Glomerular visceral epithelial cell (primary cell): ENCODE results near the gene TMEM207.
A peak's percentile ranks its signal among the peaks of the same experiment; 100 is the strongest.

Source experiments
- DNase-seq: peaks from one replicate; pipeline ENCODE4 v3.0.0-alpha.2; 2016; ENCODE audit errors: extremely low spot score

The TMEM207 gene

DNA sequence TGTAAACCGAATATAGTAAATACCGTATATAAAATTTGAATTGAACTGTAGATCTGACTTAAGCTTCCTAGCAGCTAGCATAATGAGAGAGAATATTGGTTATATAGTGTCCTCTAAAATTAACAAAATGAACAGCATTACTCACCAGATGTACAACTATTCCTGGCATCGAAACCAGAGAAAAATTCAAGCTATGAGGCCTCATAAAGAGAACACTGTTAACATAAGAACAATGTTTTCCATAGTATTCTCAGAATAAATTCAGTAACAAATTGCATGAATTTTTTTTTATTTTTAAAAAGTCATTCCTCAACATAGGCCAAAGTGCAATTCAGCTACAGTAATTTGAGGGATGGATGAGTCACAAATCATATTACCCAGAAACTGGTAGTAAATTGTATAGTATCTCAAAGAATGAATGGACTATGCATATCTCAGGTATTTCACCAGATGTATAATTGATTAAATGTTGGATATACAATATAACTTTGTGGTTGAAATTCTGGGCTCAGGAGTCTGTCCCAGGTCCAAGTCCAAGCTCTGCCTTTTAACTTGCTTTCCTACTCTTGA is 5.0 kb downstream of the TMEM207 start:
- DNase-seq: no peak

DNA sequence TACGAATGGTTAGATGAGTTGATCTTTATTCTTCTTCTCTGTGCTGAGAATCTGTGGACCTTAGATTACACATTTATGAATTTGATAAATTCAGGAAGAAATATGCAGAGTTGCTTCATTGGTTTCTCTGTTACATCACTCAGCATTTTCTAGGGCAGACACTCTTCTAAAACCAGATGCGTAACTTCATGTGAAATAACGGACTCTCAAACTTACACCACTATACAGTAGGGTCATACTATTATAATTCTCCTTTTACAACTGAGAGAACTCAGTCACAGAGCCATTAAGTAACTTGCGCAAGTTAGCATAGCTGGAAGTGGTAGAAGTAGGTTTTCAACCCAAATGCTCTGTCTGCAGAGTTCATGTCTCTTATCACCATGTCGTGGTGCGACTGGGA is 5.7 kb downstream of the TMEM207 start:
- no peak for DNase-seq

DNA sequence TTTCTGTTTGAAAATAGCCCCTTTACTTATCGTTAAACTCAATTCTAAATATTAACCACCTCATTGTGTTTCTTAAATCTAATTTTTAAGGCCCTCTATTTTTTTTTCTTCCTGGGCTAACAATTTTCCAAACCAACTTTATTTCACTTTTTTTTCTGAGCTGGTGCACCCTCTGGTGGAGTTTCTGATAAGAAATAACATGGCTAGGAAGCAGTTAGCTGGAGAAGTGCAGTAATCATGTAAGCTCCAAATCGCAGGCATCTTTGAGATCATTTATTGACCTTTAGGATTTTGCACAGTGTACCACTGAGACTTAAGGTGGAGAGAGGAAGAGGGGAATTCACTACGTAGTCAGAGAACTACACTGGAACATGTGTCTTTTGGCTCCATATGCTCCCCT is 6.4 kb downstream of the TMEM207 start:
- peak; percentile 25 for DNase-seq

DNA sequence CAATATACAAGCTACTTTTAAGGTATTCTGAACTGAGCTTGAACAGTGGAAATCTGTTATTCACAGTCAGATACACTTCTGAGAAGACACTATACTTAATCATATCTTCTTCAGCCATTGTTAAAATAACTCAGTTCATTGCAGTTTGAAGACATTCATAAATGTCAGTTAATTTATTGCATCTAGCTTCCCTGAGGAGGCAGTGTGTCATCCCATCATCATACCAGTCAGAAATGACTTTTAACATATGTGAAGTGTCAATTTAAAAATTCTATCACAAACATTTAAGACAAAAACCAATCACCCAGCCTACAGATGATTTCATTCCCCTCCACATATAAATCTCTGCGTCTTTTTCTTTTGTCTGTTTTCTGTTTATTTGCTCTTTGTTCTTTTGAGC is 7.5 kb downstream of the TMEM207 start:
- DNase-seq: no peak

DNA sequence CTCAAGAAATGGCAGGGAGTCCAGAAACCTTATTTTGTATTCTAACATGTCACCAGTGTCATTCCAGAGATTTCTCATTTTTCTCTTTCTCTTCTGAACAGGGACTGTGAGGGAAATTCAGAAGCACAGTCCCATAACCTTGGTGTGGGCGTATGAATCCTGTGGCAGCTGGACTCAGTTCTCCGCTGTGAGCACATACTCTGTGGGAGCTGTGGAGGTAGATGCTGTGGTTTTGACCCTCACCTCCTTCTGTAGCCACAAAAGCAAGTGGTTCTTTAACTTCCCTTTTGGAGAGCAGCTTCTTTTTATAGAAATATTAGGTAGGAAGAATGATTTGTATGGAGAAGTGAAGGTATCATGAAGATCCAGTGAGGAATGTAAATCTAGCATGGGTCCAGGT is 13.4 kb downstream of the TMEM207 start:
- no peak for DNase-seq

GRCh38 chr3:190435618-190436017 is 14.1 kb downstream of the TMEM207 start:
- DNase-seq: peak; percentile 57

- no peak for DNase-seq
These were observed 16.1 kb downstream of the TMEM207 start for GRCh38 chr3:190433626-190434025.

GRCh38 chr3:190432216-190432615 is 17.5 kb downstream of the TMEM207 start:
- DNase-seq: peak; percentile 17

- DNase-seq: no peak
These were observed 18.8 kb downstream of the TMEM207 start for GRCh38 chr3:190430906-190431305.

- DNase-seq: no peak
These were observed 20.0 kb downstream of the TMEM207 start for GRCh38 chr3:190429681-190430080.

DNA sequence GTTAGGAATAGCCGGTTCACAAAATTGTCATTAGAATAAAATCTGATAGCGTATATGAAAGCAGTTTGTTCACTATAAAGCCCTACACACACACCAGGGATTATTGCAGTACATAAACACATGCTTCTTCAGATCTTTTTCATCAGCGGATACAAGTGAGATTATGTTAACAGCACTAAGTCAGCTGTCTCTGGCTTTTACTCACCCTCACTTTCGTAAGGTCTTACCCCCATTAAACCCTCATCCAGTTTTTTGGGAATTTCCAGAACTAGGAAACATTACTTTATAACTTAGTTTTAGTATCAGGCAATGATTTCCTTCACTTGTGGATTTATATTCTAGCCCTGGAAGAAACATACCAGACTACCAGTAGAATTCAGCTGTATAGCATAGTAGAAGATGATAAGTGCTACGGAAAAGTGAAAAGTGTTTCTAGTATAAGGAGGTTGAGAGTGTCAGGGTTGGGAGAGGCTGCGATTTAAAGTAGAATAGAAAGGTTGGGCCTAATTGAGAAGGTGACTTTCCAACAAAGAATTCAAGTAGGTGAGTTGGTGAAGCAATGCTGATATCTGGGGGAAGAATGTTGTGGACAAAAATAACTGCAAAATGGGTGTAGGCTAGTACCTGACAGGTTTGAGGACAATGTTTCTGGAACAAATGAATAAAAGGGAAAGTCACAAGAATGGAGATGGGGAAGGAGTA is 22.7 kb downstream of the TMEM207 start:
- no peak for DNase-seq

DNA sequence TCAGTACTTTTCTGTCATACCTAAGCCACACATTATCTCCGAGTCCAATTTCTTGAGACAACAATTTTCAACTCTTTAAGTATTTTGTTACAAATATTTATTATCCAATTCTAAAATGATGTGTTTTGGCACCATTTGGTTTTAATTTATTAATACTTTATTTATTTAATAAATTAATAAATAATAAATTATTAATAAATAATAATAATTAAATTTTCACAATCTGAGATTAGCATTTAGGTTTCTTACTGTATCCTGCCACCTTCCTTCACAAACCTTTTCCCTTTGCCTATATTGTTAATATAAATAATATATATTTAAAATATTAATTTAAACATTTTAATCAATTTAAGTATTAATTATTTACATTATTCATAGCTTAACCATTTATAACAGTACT is 23.9 kb downstream of the TMEM207 start:
- DNase-seq: no peak

GRCh38 chr3:190424478-190425439 is 24.9 kb downstream of the TMEM207 start:
- peak; percentile 56 for DNase-seq

- DNase-seq: no peak
These were observed 25.6 kb downstream of the TMEM207 start for GRCh38 chr3:190424108-190424477.

DNA sequence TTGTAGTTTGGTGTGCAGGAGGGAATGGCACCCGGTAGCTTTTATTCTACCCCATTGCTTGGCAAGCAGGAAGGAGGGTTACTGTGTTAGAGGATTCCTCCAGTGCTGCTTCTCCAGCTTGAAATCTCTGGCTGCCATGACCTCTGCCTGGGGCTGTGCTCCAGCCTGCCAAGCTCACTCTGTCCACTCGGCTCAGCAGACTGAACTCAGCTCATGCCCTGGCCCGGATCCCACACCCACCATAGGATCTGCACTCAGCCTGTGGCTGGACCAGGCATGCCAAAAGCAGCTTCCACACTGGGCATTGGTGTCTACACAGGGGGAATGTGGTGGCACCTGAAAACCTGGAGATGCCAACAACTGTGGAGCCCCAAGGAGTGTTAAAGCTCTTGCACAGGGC is 35.4 kb downstream of the TMEM207 start:
- no peak for DNase-seq

DNA sequence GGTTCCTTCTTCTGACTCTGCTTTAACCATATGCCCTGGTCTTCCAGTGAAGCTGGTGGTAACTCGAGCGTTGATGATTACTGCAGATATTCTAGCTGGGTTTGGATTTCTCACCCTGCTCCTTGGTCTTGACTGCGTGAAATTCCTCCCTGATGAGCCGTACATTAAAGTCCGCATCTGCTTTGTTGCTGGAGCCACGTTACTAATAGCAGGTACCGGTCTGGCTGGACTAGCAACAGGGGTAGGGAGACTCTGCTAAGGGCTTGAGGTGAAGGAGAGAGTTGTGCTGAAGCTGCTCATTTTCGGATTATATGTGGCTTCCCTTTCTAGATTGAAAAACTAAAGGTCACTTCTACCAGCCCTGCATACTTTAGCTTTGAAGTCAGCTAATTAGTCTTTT is 45.0 kb downstream of the TMEM207 start:
- no peak for DNase-seq

GRCh38 chr3:190401963-190402362 is 47.7 kb downstream of the TMEM207 start:
- DNase-seq: no peak

DNA sequence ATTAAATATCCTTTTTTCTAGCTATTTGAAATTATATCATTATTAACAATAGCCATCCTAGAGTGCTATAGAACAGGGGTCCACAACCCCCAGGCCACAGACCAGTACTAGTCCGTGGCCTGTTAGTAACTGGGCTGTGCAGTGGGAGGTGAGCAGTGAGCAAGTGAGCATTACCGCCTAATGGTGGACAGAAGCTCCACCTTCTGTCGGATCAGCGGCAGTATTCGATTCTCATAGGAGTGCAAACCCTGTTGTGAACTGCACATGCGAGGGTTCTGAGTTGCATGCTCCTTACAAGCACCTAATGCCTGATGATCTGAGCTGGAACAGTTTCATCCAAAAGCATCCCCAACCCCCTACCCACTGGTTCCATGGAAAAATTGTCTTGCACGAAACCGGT is 50.0 kb downstream of the TMEM207 start:
- DNase-seq: no peak

- no peak for DNase-seq
These were observed 51.8 kb downstream of the TMEM207 start for GRCh38 chr3:190397889-190398288.

DNA sequence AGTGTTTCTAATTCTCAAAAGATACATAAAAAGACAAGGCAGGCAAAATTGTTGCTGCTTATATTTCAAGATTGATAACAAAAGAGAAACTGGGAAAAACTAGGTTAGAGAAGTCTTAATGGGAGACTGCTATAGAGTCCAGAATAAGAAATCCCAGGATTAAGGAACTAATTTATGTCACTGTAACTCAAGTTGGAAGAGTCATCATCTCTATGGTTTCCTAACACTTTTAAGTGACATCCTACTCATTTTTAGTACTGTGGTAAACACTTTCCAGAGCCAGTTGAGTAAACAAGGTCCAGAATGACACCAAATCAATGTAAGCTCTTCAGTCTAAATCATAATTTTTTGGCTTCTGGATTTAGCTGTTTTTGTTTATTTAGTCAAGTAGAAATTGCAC is 53.7 kb downstream of the TMEM207 start:
- no peak for DNase-seq

GRCh38 chr3:190388703-190389102 is 61.0 kb downstream of the TMEM207 start:
- DNase-seq: no peak

DNA sequence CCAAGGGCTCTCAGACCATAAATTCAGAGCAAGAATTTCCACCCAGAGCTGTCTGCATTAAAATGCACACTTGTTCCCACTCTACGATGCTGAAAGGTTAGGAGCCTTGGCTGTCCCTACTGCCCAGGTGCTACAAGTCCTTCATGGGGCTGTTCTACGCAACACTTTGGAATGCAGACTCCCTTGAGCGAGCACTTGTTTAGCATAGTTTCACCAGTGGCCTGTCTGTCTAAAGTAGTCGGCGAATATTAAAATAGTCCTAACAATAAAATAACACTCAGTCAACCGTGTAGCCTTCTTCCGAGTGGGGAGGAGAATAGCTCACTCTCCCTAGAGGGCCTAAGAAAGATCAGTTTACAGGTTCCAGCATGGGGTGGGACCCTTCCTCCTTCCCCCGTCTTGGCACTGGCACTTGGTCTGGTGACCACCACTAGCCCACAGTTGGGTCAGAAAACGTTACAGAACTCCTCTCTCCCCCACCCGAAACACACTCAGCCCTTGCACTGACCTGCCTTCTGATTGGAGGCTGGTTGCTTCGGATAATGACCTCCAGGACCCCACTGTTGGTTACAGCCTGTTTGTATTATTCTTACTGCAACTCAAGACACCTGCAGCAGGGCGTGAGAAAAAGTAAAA is 62.0 kb downstream of the TMEM207 start, which contains the start of gene CLDN16:
CLDN16 (plus strand) TSS at position 586 of the 636 bp plus-strand sequence. CDS start 167 bp downstream, outside the sequence.
- peak; percentile 54 for DNase-seq
